Body of pancreas (tissue), 4 donors: Measurements from ENCODE around the gene RIOK1.
"Not testable (repeated sequence)": the region's sequence is repeated elsewhere in the genome, so short reads cannot be mapped to it uniquely, and the experiment has no call there.

Experiments used
- CTCF ChIP-seq, 7 experiments: fragments of 450-650 bp in 4 of 7; fragments of 200-600 bp in 3 of 7; sonication (generic) in 3 of 7; IDR thresholded peaks; one replicate each; pipeline ENCODE4 v1.5.1; 2016 to 2019; ENCODE audit warnings: antibody characterized with exemption in 7 of 7
- POLR2A ChIP-seq, 3 donors: fragments of 450-650 bp; IDR thresholded peaks; one replicate each; pipeline ENCODE4 v1.6.1; 2016; ENCODE audit warnings: antibody characterized with exemption in 3 of 3, mild to moderate bottlenecking in 2 of 3

- not testable (repeated sequence) for TF ChIP-seq POLR2A, CTCF (IDR thresholded peaks at IDR 0.05)
Measured at GRCh38 chr6:7350591-7350990, 39.0 kb upstream of the RIOK1 start.
